Upper lobe of left lung (tissue), 6 donors: Measurements from ENCODE around the gene TMEM89. TPM values are rescaled to one million over a fixed set of nuclear protein-coding genes. Genes with fewer than 3 reads are reported as not detected.
A peak's percentile ranks its signal among the peaks of the same experiment; 100 is the strongest.

Source experiments
- ATAC-seq, 2 donors: fragments of 200-7000 bp; cut with Tn5 transposase; one replicate each; pipeline ENCODE4 v1.9.1; 2022; ENCODE audit warnings: mild to moderate bottlenecking in 2 of 2, moderate library complexity in 2 of 2; ENCODE audit not compliant: low FRiP score in 2 of 2
- DNase-seq, 2 donors: peaks; one replicate each; pipeline ENCODE4 v3.0.0-alpha.2; 2019 to 2020
- H3K27ac ChIP-seq, 4 donors: fragments of 200-600 bp; sonication (generic); one replicate each; pipeline ENCODE4 v1.5.1; 2016 to 2019
- H3K27me3 ChIP-seq, 4 donors: fragments of 200-600 bp; sonication (generic); one replicate each; pipeline ENCODE4 v1.5.1; 2017 to 2019
- H3K36me3 ChIP-seq, 4 donors: fragments of 200-600 bp; sonication (generic); one replicate each; pipeline ENCODE4 v1.5.1; 2016 to 2019
- H3K4me1 ChIP-seq, 4 donors: fragments of 200-600 bp; sonication (generic); one replicate each; pipeline ENCODE4 v1.5.1; 2018 to 2019
- H3K4me3 ChIP-seq, 4 donors: fragments of 200-600 bp; sonication (generic); one replicate each; pipeline ENCODE4 v1.5.1; 2017 to 2019; ENCODE audit warnings: mild to moderate bottlenecking in 2 of 4, moderate library complexity in 1 of 4
- H3K9me3 ChIP-seq, 4 donors: fragments of 200-600 bp; sonication (generic); one replicate each; pipeline ENCODE4 v1.5.1; 2018 to 2019
- EP300 ChIP-seq, 4 donors: sonication (generic); formaldehyde crosslinking; IDR thresholded peaks; one replicate each; pipeline ENCODE4 v1.5.1; 2017; ENCODE audit warnings: antibody characterized with exemption in 4 of 4, control low read depth in 2 of 4
- POLR2A ChIP-seq, 4 donors: fragments of 450-650 bp; IDR thresholded peaks; one replicate each; pipeline ENCODE4 v1.5.1; 2016 to 2017; ENCODE audit warnings: antibody characterized with exemption in 4 of 4, mild to moderate bottlenecking in 2 of 4
- POLR2AphosphoS5 ChIP-seq, 2 donors: sonication (generic); formaldehyde crosslinking; IDR thresholded peaks; one replicate each; pipeline ENCODE4 v1.5.1; 2017; ENCODE audit warnings: antibody characterized with exemption in 2 of 2
- WGBS, 2 donors: methylation state at CpG; one replicate each; pipeline ENCODE4 v1.1.5; 2017 to 2018; 5-methylcytosine and 5-hydroxymethylcytosine counted together
- total RNA-seq, 6 donors: library from RNA; depleted of rRNA in 4 of 6; stranded (reverse); fragments of >200 nt in 4 of 6; gene quantifications; one replicate each; pipeline versions ENCODE4 v1.1.0 to v1.2.1, GENCODE V29; 2016 to 2021
- TF ChIP-seq, protein P1 (sequence below), 6 experiments: fragments of 450-650 bp in 4 of 6; fragments of 200-600 bp in 2 of 6; sonication (generic) in 2 of 6; IDR thresholded peaks; one replicate each; pipeline ENCODE4 v1.5.1; 2016 to 2019; ENCODE audit warnings: antibody characterized with exemption in 6 of 6
- donor health status: DM: no; HTN: no; CAD: no; lungs with moderate emphysema.
- donor health status: DM: no; HTN: yes; CAD: no; lungs with severe emphysema.

The TMEM89 gene
- total RNA-seq, 6 donors from 2014 or later: 0.67 TPM; not detected in 5

DNA sequence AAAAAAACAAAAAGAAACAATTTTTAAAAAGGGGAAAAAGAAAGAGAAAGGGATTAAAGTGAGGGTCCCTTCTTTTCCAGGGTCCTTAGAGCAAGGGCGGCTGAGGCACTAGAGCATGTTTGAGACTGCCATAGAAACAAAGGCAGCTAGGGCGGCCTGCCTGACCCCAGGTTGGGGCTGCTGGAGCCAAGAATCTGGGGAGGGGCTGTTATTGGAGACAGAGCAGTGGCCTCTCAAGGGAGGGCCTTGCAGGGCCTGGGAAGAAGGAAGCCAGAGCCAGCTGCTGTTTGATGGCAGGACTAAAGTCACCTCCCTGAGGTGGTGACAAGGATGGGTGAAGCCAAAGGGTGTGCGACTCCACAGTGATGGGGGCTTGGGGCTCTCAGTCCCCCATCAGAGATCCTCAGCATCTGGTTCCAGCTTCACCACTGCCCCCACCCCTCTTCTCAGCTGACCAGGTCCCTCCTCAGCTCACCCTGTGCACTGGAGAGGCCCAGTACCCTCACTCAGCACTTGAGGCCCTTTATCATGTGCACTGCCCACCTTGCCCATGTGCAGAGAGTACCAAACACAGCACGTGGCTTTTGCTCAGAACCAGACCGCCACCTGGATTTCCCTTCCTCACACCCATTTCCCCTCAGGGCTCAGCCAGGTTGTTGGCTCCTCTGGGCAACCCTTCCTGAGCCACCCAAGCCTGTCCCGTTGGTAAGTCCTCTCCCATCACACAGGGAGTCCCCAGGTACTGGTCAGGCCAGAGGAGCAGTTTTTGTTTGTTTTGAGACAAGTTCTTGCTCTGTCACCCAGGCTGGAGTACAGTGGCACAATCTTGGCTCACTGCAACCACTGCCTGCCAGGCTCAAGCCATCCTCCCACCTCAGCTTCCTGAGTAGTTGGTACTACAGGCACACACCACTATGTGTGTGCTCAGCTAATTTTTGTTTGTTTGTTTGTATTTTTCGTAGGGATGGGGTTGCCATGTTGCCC lies 1.7 kb downstream of the TMEM89 start:
- Histone ChIP-seq H3K27ac (no peak overlapping the region), H3K4me1 (no peaks in the 10 kb centered on the region), H3K9me3 (peaks cover 0 to 16% (median 14%) of the 10 kb centered on the region in 4 donors), H3K36me3 (peaks cover 0 to 3% (median under 1%) of the 10 kb centered on the region in 4 donors), H3K4me3 (no peak overlapping the region), H3K27me3 (no peaks in the 10 kb centered on the region)
- ATAC-seq (peak in 1 of 2 donors; percentile 49), DNase-seq (no peak)
- TF ChIP-seq EP300 (IDR thresholded peaks at IDR 0.05) (no peak), POLR2AphosphoS5 (IDR thresholded peaks at IDR 0.05) (no peak), POLR2A (IDR thresholded peaks at IDR 0.05) (no peak)
- TF ChIP-seq, protein P1, sequence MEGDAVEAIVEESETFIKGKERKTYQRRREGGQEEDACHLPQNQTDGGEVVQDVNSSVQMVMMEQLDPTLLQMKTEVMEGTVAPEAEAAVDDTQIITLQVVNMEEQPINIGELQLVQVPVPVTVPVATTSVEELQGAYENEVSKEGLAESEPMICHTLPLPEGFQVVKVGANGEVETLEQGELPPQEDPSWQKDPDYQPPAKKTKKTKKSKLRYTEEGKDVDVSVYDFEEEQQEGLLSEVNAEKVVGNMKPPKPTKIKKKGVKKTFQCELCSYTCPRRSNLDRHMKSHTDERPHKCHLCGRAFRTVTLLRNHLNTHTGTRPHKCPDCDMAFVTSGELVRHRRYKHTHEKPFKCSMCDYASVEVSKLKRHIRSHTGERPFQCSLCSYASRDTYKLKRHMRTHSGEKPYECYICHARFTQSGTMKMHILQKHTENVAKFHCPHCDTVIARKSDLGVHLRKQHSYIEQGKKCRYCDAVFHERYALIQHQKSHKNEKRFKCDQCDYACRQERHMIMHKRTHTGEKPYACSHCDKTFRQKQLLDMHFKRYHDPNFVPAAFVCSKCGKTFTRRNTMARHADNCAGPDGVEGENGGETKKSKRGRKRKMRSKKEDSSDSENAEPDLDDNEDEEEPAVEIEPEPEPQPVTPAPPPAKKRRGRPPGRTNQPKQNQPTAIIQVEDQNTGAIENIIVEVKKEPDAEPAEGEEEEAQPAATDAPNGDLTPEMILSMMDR (IDR thresholded peaks at IDR 0.05): no peak
- 75 to 84% methylated on average over 7 of the region's 7 CpGs for WGBS, 2 donors

DNA sequence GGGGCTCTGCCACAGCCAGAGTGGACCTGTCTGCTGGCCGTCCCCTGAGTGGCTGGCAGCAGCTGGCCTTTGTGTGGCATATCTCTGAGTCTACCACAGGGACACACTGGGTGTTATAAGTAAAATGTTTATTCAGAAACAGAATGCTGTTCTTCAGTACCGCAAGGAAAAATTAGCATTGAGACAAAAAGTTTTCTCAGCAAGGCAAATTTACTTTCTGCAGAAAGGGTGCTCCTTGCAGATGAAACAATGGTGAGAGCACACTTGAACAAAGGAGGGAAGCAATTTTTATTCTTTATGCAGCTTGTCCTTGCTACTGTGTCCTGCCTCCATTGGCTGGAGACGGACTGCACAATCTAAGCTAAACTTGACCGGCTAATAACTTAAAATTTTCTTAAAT lies 4.0 kb downstream of the TMEM89 start:
- DNase-seq (no peak), ATAC-seq (no peak)
- TF ChIP-seq POLR2A (IDR thresholded peaks at IDR 0.05): no peak
- TF ChIP-seq, protein P1 (IDR thresholded peaks at IDR 0.05): no peak
- no peak for TF ChIP-seq EP300 (IDR thresholded peaks at IDR 0.05)
- no peak for TF ChIP-seq POLR2AphosphoS5 (IDR thresholded peaks at IDR 0.05)
- H3K4me3 ChIP-seq: no peak overlapping the region
- H3K4me1 ChIP-seq: no peaks in the 10 kb centered on the region
- 94 to 97% methylated on average over 4 of the region's 4 CpGs for WGBS, 2 donors
- peaks cover 0 to 16% (median 14%) of the 10 kb centered on the region in 4 donors for H3K9me3 ChIP-seq
- H3K27ac ChIP-seq: no peak overlapping the region
- H3K27me3 ChIP-seq: no peaks in the 10 kb centered on the region
- H3K36me3 ChIP-seq: no peaks in the 10 kb centered on the region

DNA sequence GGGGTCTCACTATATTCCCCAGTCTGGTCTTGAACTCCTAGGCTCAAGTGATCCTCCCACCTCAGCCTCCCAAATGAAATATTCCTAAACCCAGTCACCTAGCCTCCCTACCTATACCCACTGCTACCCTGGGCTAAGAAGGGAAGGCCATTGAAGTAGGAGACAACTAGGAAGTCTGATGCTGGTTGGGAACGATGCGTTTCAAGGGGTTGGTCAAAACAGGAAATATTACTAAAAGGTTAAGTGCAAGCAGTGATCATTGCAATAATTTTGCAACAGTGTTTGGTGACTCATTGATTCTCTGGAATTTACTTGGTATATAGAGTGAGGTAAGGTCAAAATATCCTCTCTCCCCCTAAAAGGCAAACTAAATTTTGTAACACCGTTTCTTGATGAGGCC lies 7.5 kb downstream of the TMEM89 start:
- no peaks in the 10 kb centered on the region for H3K36me3 ChIP-seq
- H3K27ac ChIP-seq: peak overlapping the region in 1 of 4 donors; percentile 30
- peaks cover 0 to 16% (median 14%) of the 10 kb centered on the region in 4 donors for H3K9me3 ChIP-seq
- H3K4me1 ChIP-seq: peaks cover 0 to 6% (median 3%) of the 10 kb centered on the region in 4 donors
- 34 to 42% methylated on average over 3 of the region's 3 CpGs for WGBS, 2 donors
- H3K27me3 ChIP-seq: no peaks in the 10 kb centered on the region
- ATAC-seq (no peak), DNase-seq (no peak)
- no peak for TF ChIP-seq EP300 (IDR thresholded peaks at IDR 0.05)
- TF ChIP-seq, protein P1 (IDR thresholded peaks at IDR 0.05): no peak
- TF ChIP-seq POLR2AphosphoS5 (IDR thresholded peaks at IDR 0.05): peak in 1 of 2 donors; percentile 53
- no peak overlapping the region for H3K4me3 ChIP-seq

DNA sequence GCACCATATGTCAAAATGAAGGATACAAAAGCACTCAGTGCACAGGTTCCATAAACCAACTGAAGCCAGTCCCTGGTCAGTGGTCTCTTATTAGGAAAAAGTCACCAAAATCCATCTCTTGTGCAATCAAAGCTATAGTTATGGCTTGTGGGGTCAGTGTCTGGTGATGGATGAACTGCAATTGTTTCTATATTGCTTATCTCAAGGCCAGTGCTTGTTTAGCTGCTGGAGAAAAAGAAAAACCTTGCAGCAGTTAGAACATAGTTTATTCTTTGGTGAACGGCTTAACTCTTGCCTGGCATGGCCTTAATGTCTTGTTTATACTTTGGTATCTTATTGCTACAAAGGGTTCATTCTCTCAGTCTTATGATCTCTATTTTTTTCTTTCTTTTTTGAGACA lies 9.3 kb downstream of the TMEM89 start:
- H3K9me3 ChIP-seq: peaks cover 0 to 7% (median 5%) of the 10 kb centered on the region in 4 donors
- H3K4me1 ChIP-seq: peaks cover 10 to 19% (median 12%) of the 10 kb centered on the region in 4 donors
- no peak for ATAC-seq
- H3K27me3 ChIP-seq: no peaks in the 10 kb centered on the region
- 48 to 52% methylated on average over 1 of the region's 1 CpG for WGBS, 2 donors
- TF ChIP-seq EP300 (IDR thresholded peaks at IDR 0.05) (no peak), POLR2AphosphoS5 (IDR thresholded peaks at IDR 0.05) (no peak), POLR2A (IDR thresholded peaks at IDR 0.05) (no peak)
- TF ChIP-seq, protein P1 (IDR thresholded peaks at IDR 0.05): no peak
- DNase-seq: no peak
- H3K4me3 ChIP-seq: no peak overlapping the region
- H3K27ac ChIP-seq: no peak overlapping the region
- H3K36me3 ChIP-seq: peaks cover 0 to 5% (median 0%) of the 10 kb centered on the region in 4 donors
